OCI-LY3 (cell line): ENCODE data around the gene LRRC31.

Experiments used
- CTCF ChIP-seq: fragments of 200-600, 300-600 bp; sonication (generic); IDR thresholded peaks from 2 replicates; pipeline ENCODE4 v1.5.1; 2014; ENCODE audit warnings: antibody characterized with exemption, low read length, low read depth
- EZH2phosphoT487 ChIP-seq: fragments of 200-600 bp; shearing (Covaris generic); IDR thresholded peaks from 2 replicates; pipeline ENCODE4 v1.6.1; 2018; ENCODE audit warnings: antibody characterized with exemption, mixed run types, low read depth

DNA sequence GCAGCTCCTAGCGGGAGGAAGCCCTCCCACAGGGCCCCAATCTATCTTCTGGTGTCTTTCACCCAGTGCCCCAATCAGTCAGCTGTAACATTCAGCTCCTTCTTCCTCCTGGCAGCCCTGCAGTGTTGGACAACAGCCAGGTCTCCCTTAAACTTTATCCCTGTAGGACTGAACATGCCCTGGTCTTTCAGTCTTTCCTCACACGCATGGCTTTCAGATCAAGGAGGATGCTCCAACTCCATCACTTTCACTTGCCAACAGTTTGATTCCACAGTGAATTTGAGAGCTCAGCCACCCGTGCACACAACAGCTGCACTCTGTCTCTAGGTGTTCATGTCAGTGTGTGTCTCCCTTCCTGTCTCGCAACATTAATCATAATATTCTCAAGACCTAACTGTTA is 28.6 kb downstream of the LRRC31 start:
- TF ChIP-seq CTCF (no peak), EZH2phosphoT487 (no peak)
